Spleen (tissue), 11 donors: ENCODE measurements around the gene CDC6. TPM values are rescaled to one million over a fixed set of nuclear protein-coding genes. Genes with fewer than 3 reads are reported as not detected.
A peak's percentile ranks its signal among the peaks of the same experiment; 100 is the strongest.

Source experiments
- DNase-seq: peaks from one replicate; pipeline ENCODE4 v3.0.0-alpha.2; 2020
- H3K27ac ChIP-seq, 8 donors: fragments of 200-600 bp; sonication (generic) in 7 of 8; 1 replicate in 4 of 8; 2 replicates in 4 of 8; pipeline versions ENCODE4 v1.5.0 to v1.8.0; 2016 to 2021; ENCODE audit warnings: inconsistent platforms in 4 of 8, mild to moderate bottlenecking in 4 of 8, moderate library complexity in 1 of 8
- H3K27me3 ChIP-seq, 7 donors: fragments of 200-600 bp; sonication (generic) in 6 of 7; replicated peaks in 1 of 7; 1 replicate in 4 of 7; 2 replicates in 3 of 7; pipeline versions ENCODE4 v1.5.0 to v1.8.0; 2016 to 2021; ENCODE audit warnings: inconsistent platforms in 3 of 7, mild to moderate bottlenecking in 1 of 7
- H3K36me3 ChIP-seq, 6 donors: fragments of 200-600 bp; sonication (generic) in 5 of 6; 1 replicate in 4 of 6; 2 replicates in 2 of 6; pipeline versions ENCODE4 v1.5.0 to v1.8.0; 2016 to 2021; ENCODE audit warnings: inconsistent platforms in 2 of 6
- H3K4me1 ChIP-seq, 6 donors: fragments of 200-600 bp; sonication (generic) in 5 of 6; 1 replicate in 3 of 6; 2 replicates in 3 of 6; pipeline versions ENCODE4 v1.5.0 to v1.8.0; 2016 to 2021; ENCODE audit warnings: inconsistent platforms in 3 of 6
- H3K4me3 ChIP-seq, 8 donors: fragments of 200-600 bp; sonication (generic) in 7 of 8; 1 replicate in 4 of 8; 2 replicates in 4 of 8; pipeline versions ENCODE4 v1.5.0 to v1.8.0; 2016 to 2021; ENCODE audit warnings: inconsistent platforms in 4 of 8, mild to moderate bottlenecking in 4 of 8, moderate library complexity in 2 of 8
- H3K9me3 ChIP-seq, 8 donors: fragments of 200-600 bp; sonication (generic) in 7 of 8; 1 replicate in 4 of 8; 2 replicates in 4 of 8; pipeline versions ENCODE4 v1.5.0 to v1.8.0; 2016 to 2021; ENCODE audit warnings: inconsistent platforms in 4 of 8
- CTCF ChIP-seq, 11 experiments: fragments of 200-600 bp in 7 of 11; fragments of 450-650 bp in 4 of 11; sonication (generic) in 4 of 11; IDR thresholded peaks in 8 of 11; conservative IDR thresholded peaks in 3 of 11; 1 replicate in 7 of 11; 2 replicates in 4 of 11; pipeline versions ENCODE4 v1.4.0 to v1.8.0; 2016 to 2021; ENCODE audit warnings: antibody characterized with exemption in 11 of 11, inconsistent platforms in 4 of 11, mild to moderate bottlenecking in 1 of 11
- POLR2A ChIP-seq, 3 donors: fragments of 450-650 bp; IDR thresholded peaks; one replicate each; pipeline ENCODE4 v1.5.1; 2017; ENCODE audit warnings: antibody characterized with exemption in 3 of 3, mild to moderate bottlenecking in 1 of 3
- POLR2AphosphoS5 ChIP-seq, 3 donors: sonication (generic); formaldehyde crosslinking; IDR thresholded peaks; one replicate each; pipeline ENCODE4 v1.5.1; 2017; ENCODE audit warnings: antibody characterized with exemption in 3 of 3
- WGBS, 5 donors: extraction: QIAGEN DNeasy Blood & Tissue Kit in 3 of 5; methylation state at CpG; one replicate each; pipeline versions ENCODE4 v1.1.5 to v1.1.7; 2013 to 2018; 5-methylcytosine and 5-hydroxymethylcytosine counted together
- intact Hi-C: fragments of 100-400 bp; cut with DNase I; formaldehyde crosslinking; loops from one replicate; pipeline ENCODE4 v1.15.0; 2023; ENCODE audit warnings: low total_unique reads
- polyA plus RNA-seq, 3 donors: library from polyadenylated mRNA; stranded (reverse); fragments of 200-250 nt; gene quantifications; one replicate each; pipeline ENCODE4 v1.2.1, GENCODE V29; 2013
- total RNA-seq, 7 donors: library from RNA; depleted of rRNA in 3 of 7; stranded (reverse); fragments of >200 nt in 3 of 7; fragmentation: NEBNext Ultra II Directional in 4 of 7; extraction: Animal tissue kit (Norgen Biotek cat#: 25700) in 4 of 7; gene quantifications; one replicate each; pipeline versions ENCODE4 v1.1.0 to v1.2.1, GENCODE V29; 2016 to 2021
- donor health status: healthy with polysubstance abuse.
- donor health status: DM: no; HTN: no; CAD: no; lungs with moderate emphysema.
- donor health status: DM: no; HTN: no; CAD: no.
- donor health status: Bipolar disorder and iron deficiency.
- donor health status: healthy.
- donor health status: DM: no; HTN: no; CAD: no.
- donor health status: DM: yes; HTN: yes; CAD: no.

The CDC6 gene
- total and polyA plus RNA-seq, 10 donors, result 1.2 to 11.6 (median 5.1) TPM

GRCh38 chr17:40326014-40326831 is 38.5 kb downstream of the CDC6 start:
- 21 to 35% (median 26%) methylated on average over 15 to 17 of the region's 17 CpGs for WGBS, 5 donors

GRCh38 chr17:40326832-40327199 is 39.1 kb downstream of the CDC6 start:
- peaks cover 0 to 13% (median 11%) of the 10 kb centered on the region in 6 donors for H3K36me3 ChIP-seq
- H3K9me3 ChIP-seq, result no peaks in the 10 kb centered on the region
- H3K4me3 ChIP-seq, result peak overlapping the region in 3 of 8 donors; percentile 8 to 53 (median 12)
- DNase-seq, result peak; percentile 58
- intact Hi-C loops, result no loop called here
- H3K27me3 ChIP-seq, result no peaks in the 10 kb centered on the region
- peaks cover 94 to 100% (median 100%) of the 10 kb centered on the region in 6 donors for H3K4me1 ChIP-seq
- TF ChIP-seq CTCF (IDR thresholded peaks at IDR 0.05 in 8 of 11, conservative IDR thresholded peaks at IDR 0.05 in 3 of 11), result no peak
- TF ChIP-seq POLR2A (IDR thresholded peaks at IDR 0.05), result no peak
- TF ChIP-seq POLR2AphosphoS5 (IDR thresholded peaks at IDR 0.05), result no peak
- 16 to 75% (median 61%) methylated on average over 1 of the region's 1 CpG for WGBS, 5 donors
- H3K27ac ChIP-seq, result peak overlapping the region; percentile 70 to 97 (median 90)

More at GRCh38 chr17:40326014-40326831, 38.5 kb downstream of the CDC6 start:
- Histone ChIP-seq H3K27me3 (no peaks in the 10 kb centered on the region), H3K9me3 (no peaks in the 10 kb centered on the region), H3K4me1 (peaks cover 94 to 100% (median 100%) of the 10 kb centered on the region in 6 donors), H3K27ac (peak overlapping the region; percentile 70 to 97 (median 90)), H3K36me3 (peaks cover 0 to 7% (median 5%) of the 10 kb centered on the region in 6 donors), H3K4me3 (peak overlapping the region in 3 of 8 donors; percentile 8 to 53 (median 12))
- TF ChIP-seq POLR2AphosphoS5 (IDR thresholded peaks at IDR 0.05), result peak; percentile 45 to 64 (median 47)
- TF ChIP-seq CTCF (IDR thresholded peaks at IDR 0.05 in 8 of 11, conservative IDR thresholded peaks at IDR 0.05 in 3 of 11), result no peak
- intact Hi-C loops, result no loop called here
- peak; percentile 86 for DNase-seq

GRCh38 chr17:40327244-40327729 is 39.6 kb downstream of the CDC6 start:
- no peaks in the 10 kb centered on the region for H3K27me3 ChIP-seq
- WGBS, 5 donors, result 68 to 82% (median 70%) methylated on average over 2 to 4 of the region's 4 CpGs
- TF ChIP-seq CTCF (IDR thresholded peaks at IDR 0.05 in 8 of 11, conservative IDR thresholded peaks at IDR 0.05 in 3 of 11), result no peak
- TF ChIP-seq POLR2A (IDR thresholded peaks at IDR 0.05), result no peak
- no peak for TF ChIP-seq POLR2AphosphoS5 (IDR thresholded peaks at IDR 0.05)
- intact Hi-C loops, result no loop called here
- H3K36me3 ChIP-seq, result peaks cover 0 to 18% (median 15%) of the 10 kb centered on the region in 6 donors
- H3K4me3 ChIP-seq, result peak overlapping the region in 2 of 8 donors; percentile 12 to 53
- peak; percentile 69 for DNase-seq
- H3K4me1 ChIP-seq, result peaks cover 93 to 100% (median 100%) of the 10 kb centered on the region in 6 donors
- H3K9me3 ChIP-seq, result no peaks in the 10 kb centered on the region
- H3K27ac ChIP-seq, result peak overlapping the region; percentile 70 to 97 (median 90)
